Measurements from ENCODE around the gene TJP1.
"Not testable (repeated sequence)": the region's sequence is repeated elsewhere in the genome, so short reads cannot be mapped to it uniquely, and the experiment has no call there.

The TJP1 gene

GRCh38 chr15:29838352-29839010, 16.2 kb upstream of the TJP1 start:
- DNase-seq: no peak

GRCh38 chr15:29835301-29835700, 13.0 kb upstream of the TJP1 start:
- DNase-seq: no peak

GRCh38 chr15:29832709-29833108, 10.4 kb upstream of the TJP1 start:
- no peak for DNase-seq

DNA sequence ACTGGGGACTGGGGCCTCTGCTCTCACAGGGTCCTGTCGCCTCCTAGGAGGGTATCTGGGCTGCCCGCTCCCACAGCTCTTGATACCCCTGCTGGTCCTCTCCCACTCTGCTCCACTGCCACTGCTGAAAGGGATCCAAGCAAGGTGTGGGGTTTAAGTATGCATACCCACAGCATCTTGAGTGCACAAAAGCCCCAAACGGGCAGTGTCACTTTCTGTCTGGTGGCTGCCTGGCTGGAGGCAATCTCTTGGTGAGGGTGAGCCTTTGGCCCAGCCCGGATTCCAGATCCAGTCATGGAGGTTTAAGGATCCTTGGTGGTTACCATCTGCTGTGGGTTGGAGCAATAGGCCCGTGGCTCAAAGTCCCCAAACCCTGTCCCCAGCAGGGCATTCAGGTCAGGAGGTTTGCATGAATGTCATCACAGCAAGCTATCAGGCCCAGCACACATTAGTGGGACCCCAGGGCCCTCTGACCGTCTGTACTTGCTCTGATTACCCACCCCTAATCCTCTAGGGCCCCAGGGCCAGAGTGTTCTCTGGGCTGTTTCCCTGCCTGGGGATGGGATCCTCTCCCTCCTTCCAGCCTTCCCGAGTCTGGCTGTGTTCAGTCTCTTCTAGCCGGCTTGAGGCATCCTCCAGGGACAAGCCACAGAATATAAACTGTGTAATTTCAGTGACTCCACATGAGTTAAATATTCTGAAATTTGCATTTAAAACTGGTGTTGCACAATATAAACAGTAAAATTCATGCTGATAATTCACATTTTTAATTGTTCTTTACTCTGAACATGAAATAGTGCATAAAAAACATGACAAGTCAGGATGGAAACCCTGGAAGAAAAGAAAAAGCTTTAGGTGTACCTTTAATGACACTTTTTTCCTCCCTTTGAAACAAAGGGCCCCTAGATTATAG, 4.9 kb upstream of the TJP1 start:
- DNase-seq: no peak

- peak in 1 of 2 experiments; percentile 4 for DNase-seq
Observed at GRCh38 chr15:29825227-29825626, 3.0 kb upstream of the TJP1 start.

- peak in 1 of 2 experiments; percentile 46 for DNase-seq
Observed at GRCh38 chr15:29822684-29823459, 604 bp upstream of the TJP1 start.

DNA sequence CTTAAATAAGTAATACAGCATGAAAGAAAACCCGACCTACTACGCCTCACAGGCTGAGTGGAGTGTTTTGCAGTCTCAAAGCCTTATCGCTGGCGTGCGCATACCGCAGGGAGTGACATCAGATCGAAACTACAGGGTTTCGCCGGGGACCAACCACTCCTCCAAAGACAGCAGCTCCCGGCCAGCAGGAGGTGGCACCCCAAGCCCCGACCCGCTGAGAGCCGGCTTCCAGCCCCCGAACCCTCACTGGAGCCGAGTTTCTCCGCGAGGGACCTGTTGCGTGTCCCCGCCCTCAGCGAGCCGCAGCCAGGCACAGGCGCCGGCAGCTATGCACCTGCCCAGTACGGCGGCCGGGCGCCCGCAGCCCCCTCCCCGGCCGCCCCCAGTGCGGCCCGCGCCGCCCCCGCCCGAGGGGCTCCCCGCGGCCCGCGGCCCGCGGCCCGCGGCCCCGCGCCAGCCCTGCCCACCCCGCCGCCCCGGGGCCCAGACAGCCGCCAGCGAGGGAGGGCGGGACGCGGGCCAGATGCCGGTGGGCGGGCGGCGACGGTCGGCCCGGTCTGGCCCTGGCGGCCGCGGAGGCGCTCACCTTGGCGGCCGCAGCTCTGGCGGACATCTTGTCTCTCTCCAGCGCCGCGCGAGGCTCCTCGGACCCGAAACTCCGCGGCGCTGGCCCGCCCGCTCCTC, 710 bp downstream of the TJP1 start:
- peak in 1 of 2 experiments; percentile 56 for DNase-seq

GRCh38 chr15:29820394-29821154, 1.7 kb downstream of the TJP1 start:
- no peak for DNase-seq

DNA sequence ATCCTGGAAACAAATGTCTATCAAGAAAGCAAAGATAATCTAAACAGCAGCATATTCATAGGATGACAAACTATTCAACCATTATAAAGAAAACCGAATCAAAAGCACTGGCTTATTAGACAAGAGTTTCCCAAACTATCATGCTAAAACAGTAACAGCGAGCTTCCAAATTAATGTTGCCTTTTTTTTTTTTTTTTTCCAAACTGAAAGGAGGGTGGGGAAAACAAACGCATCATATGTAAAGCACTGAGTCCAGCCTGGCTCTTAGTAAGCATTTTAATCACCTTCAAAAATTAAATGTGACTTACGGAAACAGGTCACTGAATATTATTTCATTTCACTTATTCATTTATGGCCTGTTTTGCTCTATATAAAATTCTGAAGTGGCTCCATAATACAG, 2.3 kb downstream of the TJP1 start:
- DNase-seq: no peak

DNA sequence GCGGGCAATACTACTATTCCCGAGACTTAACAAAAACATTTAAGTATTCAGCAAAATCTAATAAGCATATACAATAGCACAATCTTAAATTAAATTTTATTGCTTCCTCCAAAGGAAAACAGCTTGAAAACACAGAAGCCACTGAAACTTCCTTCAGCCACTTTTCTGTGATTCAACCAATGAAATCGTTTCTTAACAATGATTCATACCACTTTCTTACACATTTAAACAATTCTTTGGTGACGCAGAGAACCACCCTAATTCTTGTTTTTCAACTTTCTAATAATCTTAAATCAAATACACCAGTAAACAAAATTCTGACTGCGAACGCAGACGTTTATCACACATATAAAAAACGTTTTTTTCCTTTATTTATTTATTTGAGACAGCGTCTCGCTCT, 4.1 kb downstream of the TJP1 start:
- no peak for DNase-seq

DNA sequence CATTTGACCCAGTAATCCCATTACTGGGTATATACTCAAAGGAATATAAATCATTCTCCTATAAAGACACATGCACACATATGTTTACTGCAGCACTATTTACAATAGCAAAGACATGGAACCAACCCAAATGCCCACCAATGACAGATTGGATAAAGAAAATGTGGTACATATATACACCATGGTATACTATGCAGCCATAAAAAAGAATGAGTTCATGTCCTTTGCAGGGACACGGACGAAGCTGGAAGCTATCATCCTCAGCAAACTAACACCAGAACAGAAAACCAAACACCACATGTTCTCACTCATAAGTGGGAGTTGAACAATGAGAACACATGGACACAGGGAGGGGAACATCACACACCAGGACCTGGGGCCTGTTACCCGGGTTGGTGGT, 4.8 kb downstream of the TJP1 start:
- DNase-seq: not testable (repeated sequence)

- DNase-seq: no peak
Observed at GRCh38 chr15:29815000-29815710, 7.1 kb downstream of the TJP1 start.

DNA sequence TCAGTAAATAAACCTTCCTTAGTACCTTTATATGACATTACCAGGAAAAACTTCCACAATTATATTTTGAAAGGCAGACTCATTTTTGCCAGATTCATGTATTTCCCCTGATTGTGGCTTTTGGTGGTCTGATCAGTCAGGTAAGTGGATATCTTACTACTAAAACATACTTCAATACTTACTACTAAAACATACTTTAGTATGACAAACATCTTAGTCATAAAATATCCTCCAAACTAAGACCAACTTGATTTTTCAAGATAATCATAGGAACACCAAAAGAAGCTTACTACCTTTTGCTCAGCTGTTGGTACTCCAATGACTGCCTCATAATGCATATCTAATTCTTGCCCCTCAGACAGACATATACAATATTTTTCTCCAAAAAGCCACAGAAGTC, 9.3 kb downstream of the TJP1 start:
- DNase-seq: no peak

DNA sequence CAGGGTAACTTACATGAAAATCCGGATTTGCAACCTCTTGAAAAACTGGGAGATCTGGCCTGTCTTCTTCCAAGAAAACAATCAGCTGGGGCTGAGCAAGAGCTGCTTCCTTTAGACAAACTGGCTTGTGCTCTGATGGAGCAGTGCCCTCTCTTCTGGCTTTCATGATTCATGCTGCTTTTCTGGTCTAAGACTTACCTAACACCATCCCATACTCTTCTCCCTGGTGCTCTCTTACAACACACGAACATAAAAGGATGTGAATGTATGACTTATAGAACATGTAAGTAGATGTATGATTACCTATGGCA, 9.9 kb downstream of the TJP1 start:
- DNase-seq: no peak

- no peak for DNase-seq
Observed at GRCh38 chr15:29811691-29812383, 10.4 kb downstream of the TJP1 start.

GRCh38 chr15:29805708-29806104, 16.6 kb downstream of the TJP1 start:
- DNase-seq: no peak

DNA sequence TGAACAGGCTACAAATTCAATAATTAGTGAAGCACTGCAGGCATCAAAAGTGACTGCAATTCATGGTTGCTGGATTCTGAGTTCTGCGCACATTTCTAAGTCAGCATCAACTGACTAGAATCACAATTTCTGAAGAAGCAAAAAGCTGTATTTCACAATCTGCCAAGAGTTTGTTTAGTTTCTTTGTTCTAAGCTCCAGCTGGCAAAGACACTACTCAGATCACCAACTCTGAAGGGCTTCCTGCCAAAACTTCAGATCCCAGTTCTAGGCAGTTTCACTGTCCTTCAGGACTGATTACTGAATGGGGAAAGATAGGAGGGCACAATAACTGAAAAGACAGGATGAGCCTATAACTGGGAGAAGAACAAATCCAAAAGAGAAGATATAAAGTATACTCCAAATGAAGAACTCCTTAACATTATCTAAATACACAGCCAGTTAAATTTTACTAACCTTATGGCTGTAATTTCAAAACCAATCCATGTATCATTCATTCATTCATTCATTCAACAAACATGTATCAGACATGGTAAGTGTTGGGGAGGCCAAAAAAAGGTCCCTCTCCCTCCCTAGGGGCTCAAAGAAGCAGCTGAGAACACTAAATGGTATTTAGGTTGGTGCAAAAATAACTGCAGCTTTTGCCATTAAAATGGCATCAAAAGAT, 17.1 kb downstream of the TJP1 start:
- peak in 1 of 2 experiments; percentile 5 for DNase-seq

GRCh38 chr15:29802411-29802810, 19.9 kb downstream of the TJP1 start:
- no peak for DNase-seq

GRCh38 chr15:29800491-29801366, 21.5 kb downstream of the TJP1 start:
- DNase-seq: no peak
